Ovary (tissue), 3 donors: Measurements from ENCODE around the gene RALGPS1.
"Not testable (repeated sequence)": the region's sequence is repeated elsewhere in the genome, so short reads cannot be mapped to it uniquely, and the experiment has no call there.

Experiments used
- EP300 ChIP-seq: sonication (generic); formaldehyde crosslinking; IDR thresholded peaks from one replicate; pipeline ENCODE4 v1.6.1; 2017; ENCODE audit warnings: antibody characterized with exemption
- TF ChIP-seq, protein P1 (sequence below), 3 donors: fragments of 450-650 bp in 2 of 3; fragments of 200-600 bp in 1 of 3; IDR thresholded peaks; one replicate each; pipeline versions ENCODE4 v1.5.1 to v1.8.0; 2016 to 2022; ENCODE audit warnings: antibody characterized with exemption in 3 of 3, mild to moderate bottlenecking in 1 of 3
- donor health status: DM: no; HTN: no; CAD: no.

DNA sequence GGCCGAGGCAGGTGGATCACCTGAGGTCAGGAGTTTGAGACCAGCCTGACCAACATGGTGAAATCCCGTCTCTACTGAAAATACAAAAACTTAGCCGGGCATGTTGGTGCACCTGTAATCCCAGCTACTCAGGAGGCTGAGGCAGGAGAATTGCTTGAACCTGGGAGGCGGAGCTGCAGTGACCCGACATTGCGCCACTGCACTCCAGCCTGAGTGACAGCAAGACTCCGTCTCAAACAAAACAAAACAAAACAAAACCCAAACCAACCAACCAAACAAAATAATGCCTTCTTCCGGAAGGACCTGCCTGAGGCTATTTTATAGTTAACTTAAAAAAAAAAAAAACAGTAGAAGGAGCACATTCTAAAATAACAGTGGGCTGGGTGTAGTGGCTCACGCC lies 103.4 kb downstream of the RALGPS1 start:
- TF ChIP-seq, protein P1, sequence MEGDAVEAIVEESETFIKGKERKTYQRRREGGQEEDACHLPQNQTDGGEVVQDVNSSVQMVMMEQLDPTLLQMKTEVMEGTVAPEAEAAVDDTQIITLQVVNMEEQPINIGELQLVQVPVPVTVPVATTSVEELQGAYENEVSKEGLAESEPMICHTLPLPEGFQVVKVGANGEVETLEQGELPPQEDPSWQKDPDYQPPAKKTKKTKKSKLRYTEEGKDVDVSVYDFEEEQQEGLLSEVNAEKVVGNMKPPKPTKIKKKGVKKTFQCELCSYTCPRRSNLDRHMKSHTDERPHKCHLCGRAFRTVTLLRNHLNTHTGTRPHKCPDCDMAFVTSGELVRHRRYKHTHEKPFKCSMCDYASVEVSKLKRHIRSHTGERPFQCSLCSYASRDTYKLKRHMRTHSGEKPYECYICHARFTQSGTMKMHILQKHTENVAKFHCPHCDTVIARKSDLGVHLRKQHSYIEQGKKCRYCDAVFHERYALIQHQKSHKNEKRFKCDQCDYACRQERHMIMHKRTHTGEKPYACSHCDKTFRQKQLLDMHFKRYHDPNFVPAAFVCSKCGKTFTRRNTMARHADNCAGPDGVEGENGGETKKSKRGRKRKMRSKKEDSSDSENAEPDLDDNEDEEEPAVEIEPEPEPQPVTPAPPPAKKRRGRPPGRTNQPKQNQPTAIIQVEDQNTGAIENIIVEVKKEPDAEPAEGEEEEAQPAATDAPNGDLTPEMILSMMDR (IDR thresholded peaks at IDR 0.05) = not testable (repeated sequence)
- not testable (repeated sequence) for TF ChIP-seq EP300
